K562 (cell line): ENCODE measurements around the gene ZNF302. TPM values are rescaled to one million over a fixed set of nuclear protein-coding genes. Genes with fewer than 3 reads are reported as not detected.

ENCODE experiments used
- ARHGAP35 ChIP-seq: fragments of 450-650 bp; IDR thresholded peaks from 2 replicates; pipeline ENCODE4 v1.6.1; 2018; ENCODE audit not compliant: partially characterized antibody
- BRD4 ChIP-seq: fragments of 200-600 bp; sonication (generic); IDR thresholded peaks from 2 replicates; pipeline ENCODE4 v1.6.1; 2017; ENCODE audit warnings: inconsistent platforms
- CBX3 ChIP-seq, 2 experiments: IDR thresholded peaks; 1 replicate in 1 of 2; 2 replicates in 1 of 2; pipeline ENCODE4 v1.6.1; 2012; ENCODE audit warnings: inconsistent platforms in 2 of 2, low read length in 2 of 2, borderline replicate concordance in 1 of 2, control low read depth in 1 of 2
- CHD2 ChIP-seq: IDR thresholded peaks from 2 replicates; pipeline ENCODE4 v1.6.1; 2011; ENCODE audit warnings: low read depth, low read length
- DDX20 ChIP-seq: fragments of 450-650 bp; IDR thresholded peaks from 2 replicates; pipeline ENCODE4 v1.6.1; 2016; ENCODE audit warnings: missing genetic modification characterization, low read depth, mild to moderate bottlenecking, missing compliant biosample characterization, moderate library complexity
- DLX4 ChIP-seq: fragments of 250-450 bp; sonication (Bioruptor Pico); IDR thresholded peaks from 2 replicates; pipeline ENCODE4 v1.6.1; 2021; ENCODE audit warnings: mild to moderate bottlenecking
- E2F5 ChIP-seq: sonication (generic); formaldehyde crosslinking; IDR thresholded peaks from 2 replicates; pipeline ENCODE4 v1.8.0; 2022; ENCODE audit warnings: mild to moderate bottlenecking, missing genetic modification reagents
- KDM5B ChIP-seq: fragments of 200-600 bp; sonication (generic); IDR thresholded peaks from 2 replicates; pipeline ENCODE4 v1.6.1; 2012; ENCODE audit warnings: low read depth, mild to moderate bottlenecking, moderate library complexity, low read length, control low read depth, inconsistent platforms; ENCODE audit not compliant: insufficient replicate concordance
- MYNN ChIP-seq, 2 experiments: sonication (generic); formaldehyde crosslinking in 1 of 2; IDR thresholded peaks; 2 replicates each; pipeline versions ENCODE4 v1.5.0 to v1.6.1; 2016 to 2020; ENCODE audit warnings: antibody characterized with exemption in 1 of 2, missing genetic modification reagents in 1 of 2
- RCOR1 ChIP-seq, 2 experiments: IDR thresholded peaks; 2 replicates each; pipeline ENCODE4 v1.6.1; 2012; ENCODE audit warnings: low read depth in 2 of 2, low read length in 2 of 2, borderline replicate concordance in 1 of 2, improper control_type of control experiment in 1 of 2
- RFX7 ChIP-seq: fragments of 250-450 bp; sonication (Bioruptor Pico); IDR thresholded peaks from 2 replicates; pipeline ENCODE4 v1.5.1; 2021; ENCODE audit warnings: mild to moderate bottlenecking
- TEAD1 ChIP-seq, 2 experiments: fragments of 450-650 bp in 1 of 2; sonication (generic) in 1 of 2; formaldehyde crosslinking; IDR thresholded peaks; 2 replicates each; pipeline versions ENCODE4 v1.4.0 to v1.8.0; 2020 to 2022; ENCODE audit warnings: mild to moderate bottlenecking in 2 of 2, missing genetic modification reagents in 1 of 2
- ZNF449 ChIP-seq: fragments of 250-450 bp; sonication (Bioruptor Pico); IDR thresholded peaks from 2 replicates; pipeline ENCODE4 v1.8.0; 2022; ENCODE audit warnings: moderate library complexity, mild to moderate bottlenecking, inconsistent platforms
- polyA plus RNA-seq, 8 experiments: library from polyadenylated mRNA; depleted of rRNA in 4 of 8; stranded (reverse) in 5 of 8; unstranded in 3 of 8; fragments of >200 nt; fragmentation: Nextera tagmentation in 2 of 8; fragmentation: Illumina TruSeq in 1 of 8; extraction: Ambion mirVana in 2 of 8; extraction: Trizol in 1 of 8; gene quantifications; 2 replicates each; pipeline versions ENCODE4 v1.2.1 to v1.2.3, GENCODE V29; 2011 to 2014; ENCODE audit warnings: inconsistent platforms in 1 of 8, missing spikeins in 1 of 8
- total RNA-seq, 7 experiments: library from RNA; depleted of rRNA in 6 of 7; stranded (reverse); fragments of >200 nt in 6 of 7; fragmentation: Illumina TruSeq in 2 of 7; extraction: Trizol in 2 of 7; gene quantifications; 2 replicates each; pipeline versions ENCODE4 v1.2.1 to v1.2.3, GENCODE V29; 2011 to 2021; ENCODE audit warnings: low replicate concordance in 1 of 7
- TF ChIP-seq, protein P1 (sequence below): fragments of 450-650 bp; IDR thresholded peaks from 2 replicates; pipeline ENCODE4 v1.6.1; 2018; ENCODE audit not compliant: partially characterized antibody

The ZNF302 gene
- total and polyA plus RNA-seq, 9 of the 15 experiments (the other 6 are each of a cell fraction or from before 2014, with no cell fraction given): 0.08 to 1.0 (median 0.27) TPM; not detected in 1

DNA sequence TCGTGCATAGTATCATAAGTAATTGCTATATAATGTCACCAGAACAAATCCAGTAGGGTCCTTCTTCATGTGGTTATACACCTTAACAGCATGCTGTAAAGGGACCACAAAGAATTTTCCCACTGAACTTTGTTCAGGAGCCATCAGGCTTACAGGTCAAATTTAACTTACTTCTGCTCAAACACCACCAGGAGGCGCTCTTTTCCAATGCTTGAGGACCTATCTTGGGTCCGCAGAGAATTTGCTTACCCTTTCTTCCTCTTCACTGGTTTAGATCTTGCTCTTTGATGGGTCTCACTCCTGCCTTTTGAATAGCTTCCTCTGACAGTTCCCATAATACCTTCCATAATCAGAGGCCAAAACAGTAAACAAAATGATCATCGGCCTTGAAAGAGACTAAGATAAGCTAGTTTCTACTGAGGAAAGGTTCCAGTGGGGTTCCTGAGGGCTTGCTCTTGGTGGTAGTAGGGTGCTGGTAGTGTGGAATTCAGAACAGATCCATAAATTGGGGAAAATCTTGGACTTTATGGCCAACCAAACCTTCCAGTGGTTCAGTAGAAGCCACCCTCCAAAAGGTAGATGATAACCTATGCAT, 37.9 kb upstream of the ZNF302 start (continued):
- TF ChIP-seq DLX4 (CRISPR knock-in tag) (no peak), RCOR1 (IDR thresholded peaks at IDR 0.05; ENCODE audit: borderline replicate concordance in 1 of 2, low read depth in 2 of 2, low read length in 2 of 2) (0 out of 4 replicates have a peak, but pooled peaks of 1 of the 2 experiments have one; percentile 9), ZNF449 (CRISPR knock-in tag) (no peak), CHD2 (no peak), E2F5 (CRISPR knock-in tag) (no peak), DDX20 (tag) (no peak), RFX7 (no peak), KDM5B (no peak), ARHGAP35 (no peak), TEAD1 (CRISPR knock-in tag; IDR thresholded peaks at IDR 0.05) (no peak), MYNN (IDR thresholded peaks at IDR 0.05) (no peak), MYNN (CRISPR knock-in tag; IDR thresholded peaks at IDR 0.05) (no peak), CBX3 (IDR thresholded peaks at IDR 0.05; ENCODE audit: borderline replicate concordance in 1 of 2, low read length in 2 of 2) (no peak), BRD4 (no peak)
- TF ChIP-seq, protein P1, sequence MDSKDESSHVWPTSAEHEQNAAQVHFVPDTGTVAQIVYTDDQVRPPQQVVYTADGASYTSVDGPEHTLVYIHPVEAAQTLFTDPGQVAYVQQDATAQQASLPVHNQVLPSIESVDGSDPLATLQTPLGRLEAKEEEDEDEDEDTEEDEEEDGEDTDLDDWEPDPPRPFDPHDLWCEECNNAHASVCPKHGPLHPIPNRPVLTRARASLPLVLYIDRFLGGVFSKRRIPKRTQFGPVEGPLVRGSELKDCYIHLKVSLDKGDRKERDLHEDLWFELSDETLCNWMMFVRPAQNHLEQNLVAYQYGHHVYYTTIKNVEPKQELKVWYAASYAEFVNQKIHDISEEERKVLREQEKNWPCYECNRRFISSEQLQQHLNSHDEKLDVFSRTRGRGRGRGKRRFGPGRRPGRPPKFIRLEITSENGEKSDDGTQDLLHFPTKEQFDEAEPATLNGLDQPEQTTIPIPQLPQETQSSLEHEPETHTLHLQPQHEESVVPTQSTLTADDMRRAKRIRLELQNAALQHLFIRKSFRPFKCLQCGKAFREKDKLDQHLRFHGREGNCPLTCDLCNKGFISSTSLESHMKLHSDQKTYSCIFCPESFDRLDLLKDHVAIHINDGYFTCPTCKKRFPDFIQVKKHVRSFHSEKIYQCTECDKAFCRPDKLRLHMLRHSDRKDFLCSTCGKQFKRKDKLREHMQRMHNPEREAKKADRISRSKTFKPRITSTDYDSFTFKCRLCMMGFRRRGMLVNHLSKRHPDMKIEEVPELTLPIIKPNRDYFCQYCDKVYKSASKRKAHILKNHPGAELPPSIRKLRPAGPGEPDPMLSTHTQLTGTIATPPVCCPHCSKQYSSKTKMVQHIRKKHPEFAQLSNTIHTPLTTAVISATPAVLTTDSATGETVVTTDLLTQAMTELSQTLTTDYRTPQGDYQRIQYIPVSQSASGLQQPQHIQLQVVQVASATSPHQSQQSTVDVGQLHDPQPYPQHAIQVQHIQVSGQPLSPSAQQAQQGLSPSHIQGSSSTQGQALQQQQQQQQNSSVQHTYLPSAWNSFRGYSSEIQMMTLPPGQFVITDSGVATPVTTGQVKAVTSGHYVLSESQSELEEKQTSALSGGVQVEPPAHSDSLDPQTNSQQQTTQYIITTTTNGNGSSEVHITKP: no peak
